OCI-LY1 (cell line): Measurements from ENCODE around the gene TAS2R41.

Experiments used
- H2AFZ ChIP-seq: fragments of 200-600 bp; sonication (generic), shearing (Covaris generic); 2 replicates; pipeline ENCODE4 v1.6.0; 2014; ENCODE audit warnings: antibody characterized with exemption, mild to moderate bottlenecking, low read length
- H3F3A ChIP-seq: fragments of 200-600 bp; sonication (generic), shearing (Covaris generic); 2 replicates; pipeline ENCODE4 v1.6.0; 2014; ENCODE audit warnings: mild to moderate bottlenecking, antibody characterized with exemption, low read length, moderate library complexity; ENCODE audit not compliant: insufficient read depth
- H3K27ac ChIP-seq: fragments of 200-600 bp; sonication (generic); 2 replicates; pipeline ENCODE4 v1.5.1; 2014; ENCODE audit warnings: low read length, mixed run types, mild to moderate bottlenecking, low read depth; ENCODE audit not compliant: poor library complexity, severe bottlenecking
- H3K27me3 ChIP-seq: fragments of 200-600 bp; sonication (generic); 2 replicates; pipeline ENCODE4 v1.6.0; 2014; ENCODE audit warnings: antibody characterized with exemption, mild to moderate bottlenecking, low read length, moderate library complexity; ENCODE audit not compliant: insufficient read depth
- H3K36me3 ChIP-seq: fragments of 200-600 bp; sonication (generic); 2 replicates; pipeline ENCODE4 v1.6.1; 2014; ENCODE audit warnings: mild to moderate bottlenecking, antibody characterized with exemption, low read length, moderate library complexity, mixed read lengths; ENCODE audit not compliant: insufficient read depth
- H3K4me1 ChIP-seq: fragments of 200-600 bp; sonication (generic); 2 replicates; pipeline ENCODE4 v1.5.1; 2014; ENCODE audit warnings: mild to moderate bottlenecking, low read length, moderate library complexity; ENCODE audit not compliant: insufficient read depth, severe bottlenecking
- H3K4me2 ChIP-seq: fragments of 200-600 bp; sonication (generic), shearing (Covaris generic); 2 replicates; pipeline ENCODE4 v1.6.1; 2014; ENCODE audit warnings: low read length
- H3K4me3 ChIP-seq: fragments of 200-600 bp; sonication (generic); 2 replicates; pipeline ENCODE4 v1.5.1; 2014; ENCODE audit warnings: low read length, low read depth, mild to moderate bottlenecking, mixed read lengths; ENCODE audit not compliant: poor library complexity, severe bottlenecking
- H3K79me2 ChIP-seq: fragments of 200-600 bp; shearing (Covaris generic); 2 replicates; pipeline ENCODE4 v1.6.1; 2016; ENCODE audit warnings: mixed run types, low read length, mixed read lengths; ENCODE audit not compliant: insufficient read depth
- H3K9ac ChIP-seq: fragments of 200-600 bp; sonication (generic), shearing (Covaris generic); 2 replicates; pipeline ENCODE4 v1.6.1; 2014; ENCODE audit warnings: mild to moderate bottlenecking, low read length, mixed read lengths
- H3K9me2 ChIP-seq: fragments of 200-600 bp; sonication (generic), shearing (Covaris generic); 2 replicates; pipeline ENCODE4 v1.6.1; 2014; ENCODE audit warnings: low read depth, mild to moderate bottlenecking, low read length, mixed read lengths
- H3K9me3 ChIP-seq: fragments of 200-600 bp; shearing (Covaris generic); 2 replicates; pipeline ENCODE4 v1.6.1; 2014; ENCODE audit warnings: low read length, mixed read lengths
- H4K20me1 ChIP-seq: fragments of 200-600 bp; sonication (generic), shearing (Covaris generic); 2 replicates; pipeline ENCODE4 v1.6.0; 2016; ENCODE audit warnings: mild to moderate bottlenecking, low read length; ENCODE audit not compliant: insufficient read depth
- CTCF ChIP-seq: fragments of 200-600 bp; sonication (generic), shearing (Covaris generic); IDR thresholded peaks from 2 replicates; pipeline ENCODE4 v1.5.1; 2017; ENCODE audit warnings: mild to moderate bottlenecking, antibody characterized with exemption, low read length, moderate library complexity, mixed read lengths
- EZH2 ChIP-seq: fragments of 200-600 bp; sonication (generic), shearing (Covaris generic); IDR thresholded peaks from 2 replicates; pipeline ENCODE4 v1.8.0; 2017; ENCODE audit warnings: borderline replicate concordance, mixed run types, mild to moderate bottlenecking, antibody characterized with exemption, low read length, moderate library complexity, mixed read lengths

Gene TAS2R41

GRCh38 chr7:143495851-143496250 is 18.2 kb downstream of the TAS2R41 start:
- Histone ChIP-seq H3K27me3 (no peaks in the 10 kb centered on the region; the same call in 1 of the 2 replicates), H3K4me1 (no peaks in the 10 kb centered on the region)

GRCh38 chr7:143496263-143496662 is 18.6 kb downstream of the TAS2R41 start:
- Histone ChIP-seq H3K27me3 (no peaks in the 10 kb centered on the region; the same call in 1 of the 2 replicates), H3K9me2 (no peaks in the 10 kb centered on the region), H3K9me3 (no peaks in the 10 kb centered on the region), H2AFZ (no peak overlapping the region), H3F3A (no peaks in the 10 kb centered on the region), H3K9ac (no peak overlapping the region), H3K4me2 (no peak overlapping the region), H3K27ac (no peak overlapping the region), H3K36me3 (no peaks in the 10 kb centered on the region), H3K79me2 (no peaks in the 10 kb centered on the region), H4K20me1 (no peaks in the 10 kb centered on the region), H3K4me1 (no peaks in the 10 kb centered on the region), H3K4me3 (no peak overlapping the region)
- TF ChIP-seq CTCF (no peak), EZH2 (no peak)

More at GRCh38 chr7:143495851-143496250, 18.2 kb downstream of the TAS2R41 start:
- Histone ChIP-seq H3K27ac (no peak overlapping the region), H3K9ac (no peak overlapping the region), H3K4me3 (no peak overlapping the region), H3K9me2 (no peaks in the 10 kb centered on the region), H3K9me3 (no peaks in the 10 kb centered on the region), H3K79me2 (no peaks in the 10 kb centered on the region), H3K4me2 (no peak overlapping the region), H3K36me3 (no peaks in the 10 kb centered on the region), H4K20me1 (no peaks in the 10 kb centered on the region), H3F3A (no peaks in the 10 kb centered on the region), H2AFZ (no peak overlapping the region)
- TF ChIP-seq CTCF, result no peak
- no peak for TF ChIP-seq EZH2

- TF ChIP-seq EZH2 (no peak), CTCF (no peak)
- Histone ChIP-seq H3K4me2 (no peak overlapping the region), H2AFZ (no peak overlapping the region), H3F3A (no peaks in the 10 kb centered on the region), H3K4me3 (no peak overlapping the region), H4K20me1 (no peaks in the 10 kb centered on the region), H3K36me3 (no peaks in the 10 kb centered on the region), H3K27ac (no peak overlapping the region), H3K4me1 (no peaks in the 10 kb centered on the region), H3K27me3 (no peaks in the 10 kb centered on the region; the same call in 1 of the 2 replicates), H3K79me2 (no peaks in the 10 kb centered on the region), H3K9me2 (no peaks in the 10 kb centered on the region), H3K9me3 (no peaks in the 10 kb centered on the region), H3K9ac (no peak overlapping the region)
Measured at GRCh38 chr7:143497008-143497795, 19.5 kb downstream of the TAS2R41 start.
